OCI-LY3 (cell line): ENCODE data around the gene MAP2.

Experiments
- EZH2phosphoT487 ChIP-seq: fragments of 200-600 bp; shearing (Covaris generic); IDR thresholded peaks from 2 replicates; pipeline ENCODE4 v1.6.1; 2018; ENCODE audit warnings: antibody characterized with exemption, mixed run types, low read depth
- TF ChIP-seq, protein P1 (sequence below): fragments of 200-600, 300-600 bp; sonication (generic); IDR thresholded peaks from 2 replicates; pipeline ENCODE4 v1.5.1; 2014; ENCODE audit warnings: antibody characterized with exemption, low read length, low read depth

DNA sequence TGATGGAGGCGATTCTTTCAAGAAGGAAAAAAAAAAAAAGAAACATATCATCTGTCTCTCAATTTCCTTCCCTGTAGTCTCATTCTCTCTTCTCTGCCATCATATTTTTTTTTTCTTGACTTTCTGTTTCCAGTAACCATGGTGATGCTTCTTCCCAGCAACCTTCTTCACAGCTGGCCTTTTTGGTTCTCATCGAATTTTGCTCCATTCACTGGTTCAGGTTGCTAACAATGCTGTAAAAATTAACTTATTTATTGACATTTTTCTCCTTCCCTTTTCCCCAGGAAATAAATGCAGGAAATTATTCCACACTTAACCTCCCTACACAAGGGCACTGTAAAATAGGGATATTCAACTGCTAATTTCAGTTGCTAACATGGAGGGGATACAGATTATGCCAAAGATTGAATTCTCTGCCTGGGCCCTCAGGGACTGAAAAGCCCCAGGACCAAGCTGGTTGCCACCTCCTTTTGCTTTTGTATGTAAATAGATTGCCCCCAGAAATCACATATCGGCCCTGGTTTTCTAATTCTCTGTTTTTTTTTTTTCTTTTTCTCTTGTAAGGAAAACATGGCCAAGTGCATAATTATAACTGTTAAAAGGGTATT lies 154.7 kb downstream of the MAP2 start:
- TF ChIP-seq, protein P1, sequence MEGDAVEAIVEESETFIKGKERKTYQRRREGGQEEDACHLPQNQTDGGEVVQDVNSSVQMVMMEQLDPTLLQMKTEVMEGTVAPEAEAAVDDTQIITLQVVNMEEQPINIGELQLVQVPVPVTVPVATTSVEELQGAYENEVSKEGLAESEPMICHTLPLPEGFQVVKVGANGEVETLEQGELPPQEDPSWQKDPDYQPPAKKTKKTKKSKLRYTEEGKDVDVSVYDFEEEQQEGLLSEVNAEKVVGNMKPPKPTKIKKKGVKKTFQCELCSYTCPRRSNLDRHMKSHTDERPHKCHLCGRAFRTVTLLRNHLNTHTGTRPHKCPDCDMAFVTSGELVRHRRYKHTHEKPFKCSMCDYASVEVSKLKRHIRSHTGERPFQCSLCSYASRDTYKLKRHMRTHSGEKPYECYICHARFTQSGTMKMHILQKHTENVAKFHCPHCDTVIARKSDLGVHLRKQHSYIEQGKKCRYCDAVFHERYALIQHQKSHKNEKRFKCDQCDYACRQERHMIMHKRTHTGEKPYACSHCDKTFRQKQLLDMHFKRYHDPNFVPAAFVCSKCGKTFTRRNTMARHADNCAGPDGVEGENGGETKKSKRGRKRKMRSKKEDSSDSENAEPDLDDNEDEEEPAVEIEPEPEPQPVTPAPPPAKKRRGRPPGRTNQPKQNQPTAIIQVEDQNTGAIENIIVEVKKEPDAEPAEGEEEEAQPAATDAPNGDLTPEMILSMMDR: no peak
- TF ChIP-seq EZH2phosphoT487: no peak
